GM12878 (cell line): ENCODE measurements around the gene IL1RAP. TPM values are rescaled to one million over a fixed set of nuclear protein-coding genes. Genes with fewer than 3 reads are reported as not detected.

Experiments used
- ATAC-seq: fragments of 200-7000 bp; cut with Tn5 transposase; 3 replicates; pipeline ENCODE4 v1.9.1; 2020; ENCODE audit warnings: mild to moderate bottlenecking, moderate library complexity
- BruUV-seq: library from RNA; stranded (reverse); fragments of 400-500 nt; replicated peaks from 2 replicates; lab custom pipeline; 2021; lab: Mats Ljungman, UMichigan
- CTCF ChIA-PET: fragments of 300-600 bp; sonication (Branson Sonifier 250); formaldehyde crosslinking; extraction: SDS; loops from one replicate; lab custom pipeline; 2021; ENCODE audit warnings: inconsistent platforms; lab: Yijun Ruan, JAX
- POLR2A ChIA-PET: fragments of 350-600 bp; formaldehyde crosslinking; extraction: SDS; loops from one replicate; lab custom pipeline; 2021; ENCODE audit warnings: inconsistent platforms; lab: Charles Lee
- RAD21 ChIA-PET: fragments of 300-600 bp; sonication (Branson Sonifier 250); formaldehyde crosslinking; loops from one replicate; lab custom pipeline; 2023; ENCODE audit warnings: antibody characterized with exemption; ENCODE audit not compliant: unreplicated experiment; lab: Charles Lee
- SMC1A ChIA-PET: fragments of 300-600 bp; sonication (Branson Sonifier 250); formaldehyde crosslinking; loops from one replicate; lab custom pipeline; 2023; ENCODE audit not compliant: unreplicated experiment, uncharacterized antibody; lab: Charles Lee
- DNase-seq: peaks from one replicate; pipeline ENCODE4 v3.0.0-alpha.2; 2011; ENCODE audit warnings: low read depth, low spot score
- FAIRE-seq: peaks from 3 replicates; lab custom pipeline; 2011; peaks lifted over from hg19 to GRCh38; lab: Jason Lieb, UNC
- H2AFZ ChIP-seq: 2 replicates; pipeline ENCODE4 v1.6.0; 2011; ENCODE audit warnings: low read depth, low read length, control low read depth; ENCODE audit not compliant: control insufficient read depth
- H3K27ac ChIP-seq: 2 replicates; pipeline ENCODE4 v1.5.1; 2011; ENCODE audit warnings: control low read depth; ENCODE audit not compliant: control insufficient read depth, insufficient read depth
- H3K27me3 ChIP-seq, 2 experiments: replicated peaks in 1 of 2; 2 replicates each; pipeline versions ENCODE4 v1.6.0 to v1.6.1; 2011; ENCODE audit warnings: low read length in 1 of 2; ENCODE audit not compliant: control insufficient read depth in 2 of 2, insufficient read depth in 2 of 2
- H3K36me3 ChIP-seq, 2 experiments: 2 replicates each; pipeline ENCODE4 v1.5.1; 2011; ENCODE audit warnings: low read length in 1 of 2; ENCODE audit not compliant: control insufficient read depth in 2 of 2, insufficient read depth in 2 of 2
- H3K4me1 ChIP-seq: 2 replicates; pipeline ENCODE4 v1.6.1; 2011; ENCODE audit warnings: mild to moderate bottlenecking, low read length, moderate library complexity, mixed read lengths; ENCODE audit not compliant: control insufficient read depth, insufficient read depth
- H3K4me2 ChIP-seq: 2 replicates; pipeline ENCODE4 v1.6.0; 2011; ENCODE audit warnings: control low read depth; ENCODE audit not compliant: control insufficient read depth, insufficient read depth
- H3K4me3 ChIP-seq: fragments of 200-600 bp; sonication (generic); 2 replicates; pipeline ENCODE4 v1.5.1; 2016
- H3K79me2 ChIP-seq: 2 replicates; pipeline ENCODE4 v1.6.0; 2011; ENCODE audit warnings: low read length; ENCODE audit not compliant: control insufficient read depth, insufficient read depth
- H3K9ac ChIP-seq: 2 replicates; pipeline ENCODE4 v1.8.0; 2011; ENCODE audit warnings: low read length, control low read depth, mixed read lengths; ENCODE audit not compliant: control insufficient read depth, insufficient read depth
- H3K9me3 ChIP-seq: replicated peaks from 3 replicates; pipeline ENCODE4 v1.5.1; 2011; ENCODE audit warnings: mild to moderate bottlenecking, low read length; ENCODE audit not compliant: control insufficient read depth, insufficient read depth
- H4K20me1 ChIP-seq: 2 replicates; pipeline ENCODE4 v1.6.0; 2011; ENCODE audit not compliant: control insufficient read depth, insufficient read depth
- FOS ChIP-seq: IDR thresholded peaks from 3 replicates; pipeline ENCODE4 v1.6.1; 2011; ENCODE audit warnings: borderline replicate concordance; ENCODE audit not compliant: insufficient read length; ENCODE audit errors: extremely low read depth
- FOXK2 ChIP-seq: fragments of 450-650 bp; IDR thresholded peaks from 2 replicates; pipeline ENCODE4 v1.6.1; 2017; ENCODE audit warnings: mild to moderate bottlenecking, moderate library complexity
- HCFC1 ChIP-seq: fragments of 150-350 bp; IDR thresholded peaks from 2 replicates; pipeline ENCODE4 v1.6.1; 2014; ENCODE audit warnings: low read length
- IKZF2 ChIP-seq, 2 experiments: fragments of 450-650 bp; IDR thresholded peaks; 2 replicates each; pipeline ENCODE4 v1.6.1; 2017; ENCODE audit warnings: mild to moderate bottlenecking in 2 of 2, moderate library complexity in 2 of 2
- MXI1 ChIP-seq: fragments of 150-350 bp; IDR thresholded peaks from 2 replicates; pipeline ENCODE4 v1.6.1; 2011; ENCODE audit warnings: low read depth, mild to moderate bottlenecking, inconsistent platforms, low read length, improper control_type of control experiment
- MYB ChIP-seq: fragments of 150-350 bp; IDR thresholded peaks from 2 replicates; pipeline ENCODE4 v1.6.1; 2014; ENCODE audit warnings: mild to moderate bottlenecking, low read depth, low read length, borderline replicate concordance
- MYC ChIP-seq: IDR thresholded peaks from 2 replicates; pipeline ENCODE4 v1.6.1; 2011; ENCODE audit warnings: mild to moderate bottlenecking, low read length, moderate library complexity, inconsistent platforms; ENCODE audit not compliant: insufficient read depth, insufficient replicate concordance, insufficient read length, severe bottlenecking
- NBN ChIP-seq: fragments of 450-650 bp; IDR thresholded peaks from 2 replicates; pipeline ENCODE4 v1.6.1; 2016
- SMAD1 ChIP-seq: fragments of 450-650 bp; IDR thresholded peaks from 2 replicates; pipeline ENCODE4 v1.6.1; 2018; ENCODE audit warnings: mild to moderate bottlenecking, low read depth; ENCODE audit not compliant: partially characterized antibody
- TARDBP ChIP-seq: IDR thresholded peaks from 2 replicates; pipeline ENCODE4 v1.6.1; 2016; ENCODE audit warnings: borderline replicate concordance
- TBL1XR1 ChIP-seq: IDR thresholded peaks from 2 replicates; pipeline ENCODE4 v1.6.1; 2012; ENCODE audit warnings: low read depth, low read length, improper control_type of control experiment
- ZNF217 ChIP-seq: fragments of 450-650 bp; IDR thresholded peaks from 2 replicates; pipeline ENCODE4 v1.6.1; 2017; ENCODE audit warnings: antibody characterized with exemption, mild to moderate bottlenecking
- ZNF274 ChIP-seq: IDR thresholded peaks from one replicate; pipeline ENCODE4 v1.8.0; 2011; ENCODE audit not compliant: insufficient read length, insufficient read depth
- in situ Hi-C: fragments of 300-500 bp; cut with MboI; formaldehyde crosslinking; loops from 9 replicates; pipeline ENCODE4 v1.14.3; 2018; ENCODE audit warnings: mixed read lengths
- intact Hi-C: fragments of 100-400 bp; cut with micrococcal nuclease; formaldehyde crosslinking; loops from one replicate; pipeline ENCODE4 v1.14.2; 2022; ENCODE audit not compliant: unreplicated experiment
- polyA plus RNA-seq, 11 experiments: library from polyadenylated mRNA; depleted of rRNA in 4 of 11; unstranded in 6 of 11; stranded (reverse) in 5 of 11; fragments of >200 nt; fragmentation: Nextera tagmentation in 4 of 11; fragmentation: Illumina TruSeq in 1 of 11; extraction: Ambion mirVana in 4 of 11; extraction: Trizol in 1 of 11; gene quantifications; 1 replicate in 1 of 11; 2 replicates in 10 of 11; pipeline versions ENCODE4 v1.2.1 to v1.2.3, GENCODE V29; 2011 to 2016; ENCODE audit warnings: inconsistent platforms in 2 of 11, missing spikeins in 2 of 11, low read depth in 1 of 11
- total RNA-seq, 4 experiments: library from RNA; depleted of rRNA in 3 of 4; stranded (reverse); fragments of >200 nt in 3 of 4; fragmentation: Illumina TruSeq in 1 of 4; extraction: Trizol in 1 of 4; gene quantifications; 2 replicates each; pipeline versions ENCODE4 v1.2.1 to v1.2.3, GENCODE V29; 2013 to 2021
- TF ChIP-seq, protein P1 (sequence below): fragments of 450-650 bp; IDR thresholded peaks from 2 replicates; pipeline ENCODE4 v1.6.1; 2017; ENCODE audit warnings: antibody characterized with exemption, mild to moderate bottlenecking, moderate library complexity
- TF ChIP-seq, protein P2 (sequence below): fragments of 150-350 bp; IDR thresholded peaks from 2 replicates; pipeline ENCODE4 v1.6.1; 2014; ENCODE audit warnings: mild to moderate bottlenecking, low read depth, low read length

The IL1RAP gene
- total and polyA plus RNA-seq, 10 of the 15 experiments (the other 5 are each of a cell fraction or from before 2014, with no cell fraction given), result 0.17 to 1.0 (median 0.44) TPM; not detected in 1

- ChIA-PET CTCF (interaction anchor here (0.9 kb wide), 1 partner anchor 16 kb away, joined by 3 read pairs; no protein-coding TSS in a partner anchor), SMC1A (no interaction called here), POLR2A (no interaction called here), RAD21 (no interaction called here)
- H3K9ac ChIP-seq, result no peak overlapping the region
- no peak for TF ChIP-seq SMAD1
- no peak for TF ChIP-seq IKZF2 (IDR thresholded peaks at IDR 0.05)
- TF ChIP-seq ZNF274, result no peak
- no peak for TF ChIP-seq HCFC1
- TF ChIP-seq FOS, result no peak
- no peak for TF ChIP-seq TARDBP
- TF ChIP-seq MYC, result no peak
- TF ChIP-seq, protein P1, sequence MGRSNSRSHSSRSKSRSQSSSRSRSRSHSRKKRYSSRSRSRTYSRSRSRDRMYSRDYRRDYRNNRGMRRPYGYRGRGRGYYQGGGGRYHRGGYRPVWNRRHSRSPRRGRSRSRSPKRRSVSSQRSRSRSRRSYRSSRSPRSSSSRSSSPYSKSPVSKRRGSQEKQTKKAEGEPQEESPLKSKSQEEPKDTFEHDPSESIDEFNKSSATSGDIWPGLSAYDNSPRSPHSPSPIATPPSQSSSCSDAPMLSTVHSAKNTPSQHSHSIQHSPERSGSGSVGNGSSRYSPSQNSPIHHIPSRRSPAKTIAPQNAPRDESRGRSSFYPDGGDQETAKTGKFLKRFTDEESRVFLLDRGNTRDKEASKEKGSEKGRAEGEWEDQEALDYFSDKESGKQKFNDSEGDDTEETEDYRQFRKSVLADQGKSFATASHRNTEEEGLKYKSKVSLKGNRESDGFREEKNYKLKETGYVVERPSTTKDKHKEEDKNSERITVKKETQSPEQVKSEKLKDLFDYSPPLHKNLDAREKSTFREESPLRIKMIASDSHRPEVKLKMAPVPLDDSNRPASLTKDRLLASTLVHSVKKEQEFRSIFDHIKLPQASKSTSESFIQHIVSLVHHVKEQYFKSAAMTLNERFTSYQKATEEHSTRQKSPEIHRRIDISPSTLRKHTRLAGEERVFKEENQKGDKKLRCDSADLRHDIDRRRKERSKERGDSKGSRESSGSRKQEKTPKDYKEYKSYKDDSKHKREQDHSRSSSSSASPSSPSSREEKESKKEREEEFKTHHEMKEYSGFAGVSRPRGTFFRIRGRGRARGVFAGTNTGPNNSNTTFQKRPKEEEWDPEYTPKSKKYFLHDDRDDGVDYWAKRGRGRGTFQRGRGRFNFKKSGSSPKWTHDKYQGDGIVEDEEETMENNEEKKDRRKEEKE, result no peak
- no peak for TF ChIP-seq NBN
- no peak for TF ChIP-seq MYB
- TF ChIP-seq TBL1XR1, result no peak
- TF ChIP-seq, protein P2, sequence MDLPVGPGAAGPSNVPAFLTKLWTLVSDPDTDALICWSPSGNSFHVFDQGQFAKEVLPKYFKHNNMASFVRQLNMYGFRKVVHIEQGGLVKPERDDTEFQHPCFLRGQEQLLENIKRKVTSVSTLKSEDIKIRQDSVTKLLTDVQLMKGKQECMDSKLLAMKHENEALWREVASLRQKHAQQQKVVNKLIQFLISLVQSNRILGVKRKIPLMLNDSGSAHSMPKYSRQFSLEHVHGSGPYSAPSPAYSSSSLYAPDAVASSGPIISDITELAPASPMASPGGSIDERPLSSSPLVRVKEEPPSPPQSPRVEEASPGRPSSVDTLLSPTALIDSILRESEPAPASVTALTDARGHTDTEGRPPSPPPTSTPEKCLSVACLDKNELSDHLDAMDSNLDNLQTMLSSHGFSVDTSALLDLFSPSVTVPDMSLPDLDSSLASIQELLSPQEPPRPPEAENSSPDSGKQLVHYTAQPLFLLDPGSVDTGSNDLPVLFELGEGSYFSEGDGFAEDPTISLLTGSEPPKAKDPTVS, result no peak
- no peak for TF ChIP-seq ZNF217
- no peak for TF ChIP-seq FOXK2
- no peak for TF ChIP-seq MXI1
- no peaks in the 10 kb centered on the region; the same call in 1 of the 2 replicates for H3K4me1 ChIP-seq
- H3K27ac ChIP-seq, result no peak overlapping the region
- no peak overlapping the region for H2AFZ ChIP-seq
- no TSS peak for BruUV-seq
- H3K27me3 ChIP-seq, result no peaks in the 10 kb centered on the region; a peak in 1 of 4 replicates
- no peaks in the 10 kb centered on the region for H3K79me2 ChIP-seq
- H3K36me3 ChIP-seq, result no peaks in the 10 kb centered on the region
- no peak for DNase-seq
- no peak for ATAC-seq
- no peak for FAIRE-seq
- no peak overlapping the region for H3K4me2 ChIP-seq
- intact Hi-C loops (no loop called here), in situ Hi-C loops (no loop called here)
- H3K4me3 ChIP-seq, result no peak overlapping the region
- H3K9me3 ChIP-seq, result no peaks in the 10 kb centered on the region
- H4K20me1 ChIP-seq, result no peaks in the 10 kb centered on the region
Measured at GRCh38 chr3:190495354-190495753, 18.5 kb upstream of the IL1RAP start.
